ENCODE results near the gene RAB26. TPM values are rescaled to one million over a fixed set of nuclear protein-coding genes. Genes with fewer than 3 reads are reported as not detected.
A peak's percentile ranks its signal among the peaks of the same experiment; 100 is the strongest.

The RAB26 gene
- total and polyA plus RNA-seq, 7 donors = 0.17 to 1.7 (median 0.32) TPM

- H3K4me1 ChIP-seq = peaks cover 51% of the 10 kb centered on the region
- peak overlapping the region; percentile 16 for H3K27ac ChIP-seq
- ATAC-seq (no peak), DNase-seq (no peak)
- no peak for TF ChIP-seq CTCF (IDR thresholded peaks at IDR 0.05)
- no peaks in the 10 kb centered on the region for H3K9me3 ChIP-seq
- intact Hi-C loops (cut with DNase I) = loop anchor here in 1 of 2 donors (5.0 kb wide), 3 partner anchors 50 to 330 kb away; partner anchors contain the start of genes ECI1 and MLST8
- 50 to 64% (median 53%) methylated on average over 26 to 27 of the region's 27 CpGs for WGBS, 3 donors
- peaks cover 0 to 16% of the 10 kb centered on the region in 2 donors for H3K36me3 ChIP-seq (ENCODE audit: insufficient read depth in 1 of 2, low read depth in 1 of 2)
- peak overlapping the region; percentile 80 for H3K4me3 ChIP-seq
- H3K27me3 ChIP-seq (ENCODE audit: insufficient read depth in 3 of 3, low read length in 2 of 3) = no peaks in the 10 kb centered on the region
Observed at GRCh38 chr16:2157480-2158261, 9.2 kb downstream of the RAB26 start.

GRCh38 chr16:2158262-2158638 lies 9.8 kb downstream of the RAB26 start:
- H3K4me1 ChIP-seq = peaks cover 46% of the 10 kb centered on the region
- WGBS, 3 donors = 85 to 88% (median 87%) methylated on average over 14 to 15 of the region's 15 CpGs
- TF ChIP-seq CTCF (IDR thresholded peaks at IDR 0.05) = no peak

GRCh38 chr16:2159175-2159838 lies 10.9 kb downstream of the RAB26 start:
- Histone ChIP-seq H3K27me3 (ENCODE audit: insufficient read depth in 3 of 3, low read length in 2 of 3) (no peaks in the 10 kb centered on the region), H3K4me3 (no peak overlapping the region), H3K4me1 (peaks cover 39% of the 10 kb centered on the region), H3K27ac (peak overlapping the region; percentile 23), H3K9me3 (no peaks in the 10 kb centered on the region), H3K36me3 (ENCODE audit: insufficient read depth in 1 of 2, low read depth in 1 of 2) (peaks cover 0 to 2% of the 10 kb centered on the region in 2 donors)
- ATAC-seq (no peak), DNase-seq (peak; percentile 50 to 75)
- no peak for TF ChIP-seq CTCF (IDR thresholded peaks at IDR 0.05)
- intact Hi-C loops (cut with DNase I) = loop anchor here in 1 of 2 donors (5.0 kb wide), 3 partner anchors 48 to 328 kb away; partner anchors contain the start of genes ECI1 and MLST8
- 49 to 62% (median 57%) methylated on average over 21 to 24 of the region's 24 CpGs for WGBS, 3 donors

More at GRCh38 chr16:2158262-2158638, 9.8 kb downstream of the RAB26 start:
- no peaks in the 10 kb centered on the region for H3K9me3 ChIP-seq
- intact Hi-C loops (cut with DNase I) = loop anchor here in 1 of 2 donors (5.0 kb wide), 3 partner anchors 49 to 329 kb away; partner anchors contain the start of genes ECI1 and MLST8
- no peak for ATAC-seq
- H3K27me3 ChIP-seq (ENCODE audit: insufficient read depth in 3 of 3, low read length in 2 of 3) = no peaks in the 10 kb centered on the region
- H3K4me3 ChIP-seq = peak overlapping the region; percentile 80
- H3K36me3 ChIP-seq (ENCODE audit: insufficient read depth in 1 of 2, low read depth in 1 of 2) = peaks cover 0 to 11% of the 10 kb centered on the region in 2 donors
- no peak for DNase-seq
- no peak overlapping the region for H3K27ac ChIP-seq

- TF ChIP-seq CTCF (IDR thresholded peaks at IDR 0.05) = no peak
- H3K27ac ChIP-seq = no peak overlapping the region
- intact Hi-C loops (cut with DNase I) = no loop called here
- 54 to 56% (median 56%) methylated on average over 14 to 20 of the region's 20 CpGs for WGBS, 3 donors
- H3K27me3 ChIP-seq (ENCODE audit: insufficient read depth in 3 of 3, low read length in 2 of 3) = no peaks in the 10 kb centered on the region
- H3K4me1 ChIP-seq = peaks cover 37% of the 10 kb centered on the region
- H3K36me3 ChIP-seq (ENCODE audit: insufficient read depth in 1 of 2, low read depth in 1 of 2) = peaks cover 0 to 3% of the 10 kb centered on the region in 2 donors
- H3K4me3 ChIP-seq = no peak overlapping the region
- ATAC-seq = peak; percentile 7 to 58 (median 38)
- DNase-seq = peak; percentile 80 to 89
- H3K9me3 ChIP-seq = no peaks in the 10 kb centered on the region
Observed at GRCh38 chr16:2160915-2161551, 12.6 kb downstream of the RAB26 start.
